SIG-M5 (cell line): ENCODE measurements around the gene STIP1.

ENCODE experiments used
- DNase-seq: peaks from one replicate; lab custom pipeline; 2025; lab: John Stamatoyannopoulos, UW

The STIP1 gene

DNA sequence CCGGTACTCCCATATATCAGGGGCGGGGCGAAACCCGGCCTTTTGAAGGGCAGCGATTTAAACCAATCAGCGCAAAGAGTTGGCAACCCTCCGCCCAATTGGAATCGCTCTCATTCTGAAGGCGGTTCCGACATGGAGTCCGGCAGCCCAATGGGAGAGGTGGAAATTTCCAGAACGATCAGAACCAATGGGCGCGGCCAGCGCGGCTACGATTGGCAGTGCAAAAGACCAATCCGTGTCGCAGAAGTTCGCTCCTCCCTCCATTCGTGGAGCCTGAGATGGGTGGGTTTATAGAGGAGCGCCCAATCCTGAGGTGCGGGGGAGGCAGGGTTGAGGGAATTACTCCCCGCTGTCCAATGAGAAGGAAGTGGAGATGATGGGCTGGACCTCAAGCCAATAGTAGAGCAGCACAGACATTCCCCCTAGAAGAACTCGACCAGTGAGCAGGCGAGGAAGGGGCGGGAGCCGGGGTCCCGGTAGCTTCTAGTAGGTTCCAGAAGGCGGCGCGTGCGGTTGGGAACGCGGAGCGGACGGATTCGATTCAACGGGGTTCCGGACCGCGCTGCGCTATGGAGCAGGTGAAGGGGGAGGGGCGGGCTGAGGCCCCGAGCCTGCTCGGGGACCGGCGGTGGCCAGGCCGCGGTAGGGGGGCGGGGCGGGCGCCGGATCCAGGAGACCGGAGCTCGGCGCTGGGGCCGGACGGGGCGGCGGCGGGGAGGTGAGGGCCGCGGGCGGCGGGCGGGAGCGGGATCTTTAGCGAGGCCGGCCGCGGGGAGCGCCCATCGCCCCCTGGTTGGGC, at the start of gene STIP1:
STIP1 (plus strand) TSS at position 479 of the 799 bp plus-strand sequence; CDS start at position 570, 91 bp downstream.
- peak; percentile 99 for DNase-seq

DNA sequence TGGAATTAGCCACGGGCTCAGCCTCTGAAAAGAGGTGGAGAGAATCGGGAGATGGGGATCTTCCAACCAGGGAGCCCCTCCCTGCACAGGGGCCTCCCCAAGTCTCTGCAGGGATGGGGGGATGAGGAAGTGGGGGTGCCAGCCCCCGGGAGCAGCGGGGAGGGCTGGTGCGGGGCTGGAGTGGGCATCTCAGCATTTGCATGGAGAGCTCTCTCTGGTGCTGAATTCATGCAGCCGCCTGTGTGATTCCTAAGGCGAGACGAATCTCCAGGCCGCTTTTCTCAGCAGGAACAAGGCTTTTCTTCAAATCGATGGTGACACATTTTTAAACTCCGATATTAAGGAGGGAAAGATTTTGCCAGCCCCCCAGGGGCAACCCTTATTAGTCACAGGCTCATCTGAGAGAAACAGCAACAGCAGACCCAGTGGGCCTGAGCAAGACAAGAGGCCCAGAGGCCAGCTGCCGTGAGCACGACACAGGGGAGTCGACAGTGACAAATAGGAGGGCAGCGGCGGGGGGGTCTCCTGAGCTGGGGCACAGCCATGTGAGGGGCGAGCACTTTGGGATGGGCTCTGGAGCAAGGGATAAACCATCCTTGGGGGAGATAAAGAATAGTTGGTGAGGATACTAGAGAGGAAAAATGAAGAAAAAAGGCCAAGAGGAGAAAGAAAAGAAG, 49.1 kb upstream of the STIP1 start:
- DNase-seq = no peak

DNA sequence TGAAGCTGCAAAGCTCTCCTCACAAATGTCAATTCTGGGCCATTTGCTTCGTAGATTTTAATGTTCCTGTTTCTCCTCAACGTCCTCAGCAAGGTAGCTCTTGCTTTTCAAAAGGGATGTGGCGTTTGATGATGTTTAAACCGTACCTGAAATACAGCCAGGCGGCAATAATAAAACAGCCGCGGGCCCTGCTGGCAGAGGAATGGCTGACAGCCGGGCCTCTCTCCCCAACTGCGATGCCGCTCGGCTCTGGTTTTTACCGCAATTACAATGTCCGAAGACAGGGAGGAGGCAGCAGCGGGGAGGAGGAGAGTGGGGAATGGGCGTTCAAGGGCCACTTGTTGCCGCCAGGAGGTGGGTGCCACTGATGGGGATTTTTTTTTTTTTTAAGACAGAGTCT, 47.6 kb upstream of the STIP1 start:
- no peak for DNase-seq

DNA sequence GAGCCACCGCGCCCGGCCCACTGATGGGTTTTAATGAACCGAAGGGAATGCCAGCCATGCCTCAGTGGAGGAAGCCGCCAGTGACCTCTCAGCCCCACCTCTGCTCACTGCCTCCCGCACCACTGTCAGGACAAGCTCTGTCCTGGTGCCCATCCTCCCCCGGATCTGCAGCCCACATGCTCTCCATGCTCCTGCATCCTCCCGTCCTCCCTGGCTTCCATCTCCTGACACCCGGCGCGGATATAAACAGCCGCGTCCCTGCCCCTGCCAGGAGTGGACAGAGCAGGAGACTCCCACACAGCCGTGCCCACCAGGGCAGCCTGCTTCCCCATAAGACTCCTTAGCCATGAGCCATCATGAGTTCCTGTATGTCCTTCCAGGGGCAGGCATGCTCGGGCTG, 46.9 kb upstream of the STIP1 start:
- no peak for DNase-seq

- no peak for DNase-seq
Measured at GRCh38 chr11:64140082-64140481, 45.9 kb upstream of the STIP1 start.

DNA sequence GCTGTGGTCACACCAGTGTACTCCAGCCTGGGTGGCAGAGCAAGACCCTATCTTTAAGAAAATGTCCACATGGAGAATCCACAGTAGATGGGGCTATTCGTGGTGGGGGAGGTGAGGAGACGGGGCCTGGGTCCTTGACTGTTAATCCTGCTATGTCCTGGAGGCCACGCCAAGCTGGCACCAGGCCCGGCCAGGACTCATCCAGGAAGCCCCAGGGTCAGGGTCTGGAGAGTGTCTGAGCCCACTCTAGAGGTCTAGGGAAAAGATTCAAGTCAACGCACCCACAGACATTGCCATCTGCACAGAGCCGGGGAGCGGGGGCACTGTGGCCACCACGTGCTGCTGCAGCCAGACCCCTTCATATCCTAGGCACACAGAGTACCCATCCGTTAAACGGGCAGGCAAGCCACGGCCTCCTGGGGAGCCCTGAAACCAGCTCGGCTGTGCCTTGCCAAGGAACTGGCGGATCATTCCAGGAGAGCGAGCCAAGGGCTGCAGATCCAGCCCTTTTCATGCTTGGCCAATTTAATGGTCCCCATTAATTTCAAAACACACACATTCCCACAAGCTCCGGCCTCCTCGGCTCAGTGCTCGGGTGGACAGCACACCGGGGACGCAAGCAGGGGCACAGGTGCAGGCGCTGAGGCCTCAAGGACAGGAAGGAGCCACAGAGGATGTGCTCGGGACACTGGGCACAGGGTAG, 44.7 kb upstream of the STIP1 start:
- DNase-seq = no peak

- no peak for DNase-seq
Measured at GRCh38 chr11:64144587-64145472, 41.1 kb upstream of the STIP1 start.

GRCh38 chr11:64146036-64146955, 39.7 kb upstream of the STIP1 start:
- DNase-seq = no peak

DNA sequence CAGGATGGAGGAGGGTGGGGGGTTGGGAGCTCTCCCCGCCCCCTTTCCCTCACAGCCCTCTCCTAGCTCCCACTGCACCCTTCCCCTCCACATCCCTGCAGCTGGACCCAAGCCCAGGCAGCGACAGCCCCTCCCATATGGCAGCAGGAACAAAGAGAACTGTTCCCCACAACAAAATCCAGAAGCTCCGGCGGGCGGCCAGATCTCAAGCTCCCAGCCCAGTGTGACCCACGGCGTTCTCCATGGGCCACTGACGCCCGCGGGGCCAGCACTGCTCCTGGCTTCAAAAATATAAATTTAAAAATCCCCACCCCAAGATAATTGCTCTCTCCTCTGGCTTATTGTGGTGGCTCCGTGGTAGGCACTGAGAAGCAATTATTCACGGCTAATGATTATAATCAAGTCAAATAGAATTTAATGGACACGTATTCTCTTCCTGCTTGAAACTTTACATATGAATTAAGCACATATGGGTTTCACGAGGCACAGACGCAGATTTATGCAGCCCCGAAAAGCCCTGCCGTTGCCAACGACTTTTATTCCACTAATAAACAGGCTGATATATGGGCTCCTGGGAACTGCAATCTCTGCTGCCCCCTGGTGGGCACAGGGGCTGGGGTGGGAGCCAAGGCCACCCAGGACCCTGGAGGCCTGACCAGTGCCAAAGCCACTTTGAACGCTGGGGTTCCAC, 37.6 kb upstream of the STIP1 start:
- DNase-seq = no peak

DNA sequence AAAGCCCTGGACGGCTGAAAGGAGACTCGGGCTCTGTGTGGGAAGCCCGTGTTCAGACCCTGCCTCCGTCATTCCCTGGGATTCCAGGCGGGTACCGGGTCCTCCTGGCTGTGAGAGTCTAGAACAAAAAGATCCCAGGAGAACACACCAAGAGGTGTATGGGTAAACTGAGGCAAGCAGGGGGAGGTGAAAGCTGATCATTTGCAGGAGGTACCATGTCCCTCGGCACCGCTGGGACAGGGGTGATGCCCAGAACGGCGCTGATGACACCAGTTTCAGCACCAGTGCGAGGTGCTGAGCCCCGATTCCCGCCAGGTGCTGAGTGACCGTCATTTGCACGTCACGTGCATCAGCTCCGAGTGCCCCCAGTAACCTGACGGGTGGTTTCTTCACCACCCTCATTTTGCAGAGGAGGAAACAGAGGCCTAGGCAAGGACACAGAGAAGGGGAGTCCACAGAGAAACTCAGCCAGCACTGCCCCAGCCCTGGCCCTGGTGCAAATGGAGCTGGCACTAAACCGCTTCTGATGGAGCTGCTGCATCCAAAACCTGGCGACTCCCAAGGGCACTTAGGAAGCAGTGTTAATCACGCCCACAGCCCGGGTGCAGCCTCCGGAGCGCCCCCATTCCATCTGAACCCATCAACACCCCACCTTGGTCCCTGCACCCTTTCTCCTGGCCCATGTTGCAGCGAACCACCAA, 36.9 kb upstream of the STIP1 start:
- no peak for DNase-seq

DNA sequence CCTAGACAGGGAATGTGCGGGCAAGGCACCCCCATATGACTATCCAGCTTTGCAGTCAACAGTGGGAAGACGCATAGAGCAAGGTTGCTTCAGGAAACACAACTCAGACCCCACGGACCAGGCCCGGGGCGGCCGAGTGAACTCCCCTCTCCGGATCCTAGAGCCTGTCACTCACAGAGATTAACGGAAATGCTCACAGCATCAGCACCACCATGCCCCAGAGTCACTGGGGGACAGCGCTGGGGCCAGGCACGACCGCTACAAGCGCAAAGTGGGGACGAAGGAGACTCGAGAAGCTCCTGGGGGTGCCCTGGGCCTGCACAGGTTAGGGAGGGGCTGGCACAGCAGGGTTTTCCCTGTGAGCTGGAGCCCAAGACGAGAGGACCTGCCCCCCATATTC, 35.9 kb upstream of the STIP1 start:
- DNase-seq = no peak

DNA sequence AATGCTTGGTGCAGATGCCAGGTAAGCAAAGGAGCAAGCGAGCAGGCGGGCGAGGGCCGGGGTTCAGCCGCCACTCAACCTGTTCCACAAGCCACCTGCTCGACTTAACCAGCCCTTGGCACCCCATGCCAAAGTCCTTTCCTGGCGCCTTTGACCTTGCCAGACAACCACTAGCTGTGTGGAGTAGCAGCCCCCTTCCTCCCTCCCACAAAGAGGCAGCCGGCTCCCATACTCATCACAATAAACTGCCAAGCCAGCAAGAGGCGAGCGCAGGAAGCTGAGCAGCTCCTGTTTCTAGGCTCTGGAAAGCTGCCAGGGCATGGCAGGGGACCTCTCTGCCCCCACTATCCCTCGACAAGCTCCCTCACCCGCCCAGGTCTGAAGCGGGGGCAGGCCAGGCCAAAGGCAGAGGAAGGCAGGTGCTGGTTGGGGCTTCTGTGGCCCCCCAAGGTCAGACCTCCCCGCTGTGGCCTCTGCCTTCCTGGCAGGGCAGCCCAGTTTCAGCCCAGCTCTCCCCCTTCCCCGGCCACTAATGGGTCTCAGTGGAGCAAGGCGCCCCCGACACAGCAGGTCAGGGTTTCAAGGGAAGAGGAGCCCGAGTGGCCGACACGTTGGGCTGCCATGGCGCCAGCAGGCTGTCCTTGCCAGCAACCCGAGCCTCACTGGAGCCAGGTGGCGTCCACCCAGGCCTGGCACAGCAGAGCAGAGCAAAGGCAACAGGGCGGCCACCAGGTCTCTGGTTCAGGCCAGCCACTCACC, 35.3 kb upstream of the STIP1 start:
- no peak for DNase-seq

DNA sequence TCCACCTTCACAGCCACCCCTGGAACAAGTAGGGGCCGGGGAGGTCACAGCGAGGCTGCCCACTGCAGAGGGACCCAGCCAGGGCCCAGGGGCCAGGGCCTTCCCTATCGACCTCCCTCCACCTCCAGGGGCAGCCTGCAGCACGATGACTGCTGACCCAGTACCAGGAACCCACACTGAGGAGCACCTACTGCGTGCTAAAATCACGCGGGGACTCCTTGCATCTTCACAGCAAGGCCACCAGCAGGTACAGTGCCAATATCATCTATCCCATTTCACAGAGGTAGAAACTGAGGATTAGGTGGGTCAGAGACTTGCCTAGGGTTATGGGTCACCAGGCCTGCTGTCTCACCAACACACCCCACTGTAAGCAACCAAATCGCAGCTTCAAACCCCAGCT, 34.6 kb upstream of the STIP1 start:
- DNase-seq = no peak

DNA sequence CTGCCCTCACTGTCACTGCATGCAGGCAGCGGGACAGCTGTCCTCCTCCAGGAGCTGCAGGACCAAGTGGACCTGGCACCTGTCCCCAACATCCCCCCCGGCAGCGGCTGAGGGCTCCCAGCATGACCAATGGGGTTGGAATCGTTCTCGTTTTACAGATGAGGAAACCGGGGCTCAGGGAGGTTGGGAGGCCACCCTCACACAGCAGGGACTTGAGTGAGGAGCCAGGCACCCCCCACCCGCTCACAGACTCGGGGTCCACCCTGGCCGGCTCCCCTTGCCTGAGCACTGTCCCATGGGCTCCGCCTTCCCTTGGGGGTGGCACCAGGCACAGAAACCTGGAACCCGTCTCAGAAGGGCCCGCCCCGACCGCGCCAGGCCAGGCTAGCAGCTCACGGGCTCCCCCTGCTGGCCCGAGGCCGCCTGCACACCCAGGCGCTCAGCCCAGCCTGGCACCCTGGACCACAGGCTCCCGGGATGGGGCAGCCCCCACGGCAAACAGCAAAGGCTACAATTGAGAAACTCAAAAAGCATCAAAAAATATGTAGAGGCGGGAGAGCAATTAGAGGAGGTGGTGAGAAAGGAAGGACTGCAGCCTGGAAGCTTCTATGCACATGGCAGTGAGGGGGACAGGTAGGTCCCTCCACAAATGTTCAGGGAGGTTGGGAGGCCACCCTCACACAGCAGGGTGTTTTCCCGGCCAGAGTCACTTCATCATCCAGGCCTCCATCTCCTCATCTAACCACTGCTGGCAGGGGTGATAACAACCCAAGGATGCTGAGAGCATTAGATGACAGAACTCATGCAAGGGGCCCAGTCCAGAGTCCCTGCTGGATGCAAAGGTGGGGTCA, 32.9 kb upstream of the STIP1 start:
- DNase-seq = no peak

DNA sequence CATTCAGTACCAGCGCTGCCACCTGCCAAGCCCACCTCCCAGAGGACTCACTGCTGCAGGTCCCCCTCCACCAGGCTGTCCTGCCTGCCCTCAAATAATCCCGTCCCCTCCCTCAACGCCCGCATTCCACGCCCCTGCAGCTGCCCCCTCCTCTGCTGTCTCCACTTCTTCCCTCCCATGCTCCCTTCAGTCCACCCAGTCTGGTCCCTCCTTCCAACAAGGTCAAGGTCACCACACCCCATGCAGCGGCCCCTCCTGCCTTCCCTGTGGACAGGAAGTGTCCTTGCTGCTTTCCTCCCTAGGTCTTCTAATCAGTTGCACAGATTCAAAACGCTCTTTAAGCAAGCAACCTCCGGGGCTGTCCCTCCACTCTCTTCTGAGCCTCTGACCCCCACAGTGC, 32.2 kb upstream of the STIP1 start:
- DNase-seq = no peak

GRCh38 chr11:64156235-64157011, 29.5 kb upstream of the STIP1 start:
- DNase-seq = no peak
